GM12892 (cell line): ENCODE data around the gene HOXB6.

Experiments
- POLR2A ChIP-seq: IDR thresholded peaks from 2 replicates; pipeline ENCODE4 v1.6.1; 2011; ENCODE audit warnings: low read depth, low read length, control low read depth
- POLR2AphosphoS5 ChIP-seq: IDR thresholded peaks from 2 replicates; pipeline ENCODE4 v1.6.1; 2011; ENCODE audit warnings: low read depth, low read length, control low read depth
- TAF1 ChIP-seq: IDR thresholded peaks from 2 replicates; pipeline ENCODE4 v1.6.1; 2011; ENCODE audit warnings: low read depth, mild to moderate bottlenecking, control low read depth, low read length, borderline replicate concordance

- TF ChIP-seq POLR2AphosphoS5 (no peak), POLR2A (no peak), TAF1 (no peak)
These were observed 40.4 kb downstream of the HOXB6 start for GRCh38 chr17:48564188-48565021.
